Ovary (tissue), 9 donors: ENCODE measurements around the gene CTU1. TPM values are rescaled to one million over a fixed set of nuclear protein-coding genes. Genes with fewer than 3 reads are reported as not detected.

ENCODE experiments used
- DNase-seq, 5 donors: peaks; one replicate each; pipeline ENCODE4 v3.0.0-alpha.2; 2019 to 2020
- H3K27ac ChIP-seq, 2 donors: fragments of 200-600 bp; one replicate each; pipeline versions ENCODE4 v1.5.1 to v1.8.0; 2019 to 2022
- H3K27me3 ChIP-seq: fragments of 200-600 bp; one replicate; pipeline ENCODE4 v1.8.0; 2022
- H3K36me3 ChIP-seq: fragments of 200-600 bp; sonication (generic); one replicate; pipeline ENCODE4 v1.5.1; 2019
- H3K4me1 ChIP-seq: one replicate; pipeline ENCODE4 v1.8.1; 2013; ENCODE audit warnings: mild to moderate bottlenecking, moderate library complexity; ENCODE audit not compliant: insufficient read depth
- H3K4me3 ChIP-seq: fragments of 200-600 bp; sonication (generic); one replicate; pipeline ENCODE4 v1.5.1; 2017
- H3K9me3 ChIP-seq, 2 donors: fragments of 200-600 bp in 1 of 2; sonication (generic) in 1 of 2; one replicate each; pipeline versions ENCODE4 v1.5.1 to v1.8.1; 2013 to 2019; ENCODE audit warnings: mild to moderate bottlenecking in 1 of 2, moderate library complexity in 1 of 2
- EP300 ChIP-seq: sonication (generic); formaldehyde crosslinking; IDR thresholded peaks from one replicate; pipeline ENCODE4 v1.6.1; 2017; ENCODE audit warnings: antibody characterized with exemption
- POLR2A ChIP-seq: fragments of 450-650 bp; IDR thresholded peaks from one replicate; pipeline ENCODE4 v1.6.1; 2017; ENCODE audit warnings: antibody characterized with exemption, mild to moderate bottlenecking, moderate library complexity
- WGBS, 3 donors: extraction: QIAGEN DNeasy Blood & Tissue Kit in 1 of 3; methylation state at CpG; one replicate each; pipeline versions ENCODE4 v1.1.5 to v1.1.7; 2013 to 2017; 5-methylcytosine and 5-hydroxymethylcytosine counted together
- intact Hi-C, 4 donors: fragments of 100-400 bp; cut with DNase I; formaldehyde crosslinking; loops; one replicate each; pipeline versions ENCODE4 v1.11.0 to v1.15.1; 2022 to 2023
- polyA plus RNA-seq, 2 donors: library from polyadenylated mRNA; stranded (reverse); fragments of 200-250 nt in 1 of 2; fragments of 350-450 nt in 1 of 2; fragmentation: Illumina TruSeq in 1 of 2; extraction: RNeasy Lipid Tissue Mini Kit (QIAGEN cat#74804) in 1 of 2; gene quantifications; one replicate each; pipeline ENCODE4 v1.2.3, GENCODE V29; 2013 to 2014
- total RNA-seq, 7 donors: library from RNA; depleted of rRNA in 2 of 7; stranded (reverse); fragments of >200 nt in 2 of 7; fragmentation: NEBNext Ultra II Directional in 3 of 7; extraction: Animal tissue kit (Norgen Biotek cat#: 25700) in 3 of 7; gene quantifications; one replicate each; pipeline versions ENCODE4 v1.1.0 to v1.2.4, GENCODE V29; 2016 to 2023
- TF ChIP-seq, protein P1 (sequence below), 3 donors: fragments of 450-650 bp in 2 of 3; fragments of 200-600 bp in 1 of 3; IDR thresholded peaks; one replicate each; pipeline versions ENCODE4 v1.5.1 to v1.8.0; 2016 to 2022; ENCODE audit warnings: antibody characterized with exemption in 3 of 3, mild to moderate bottlenecking in 1 of 3
- donor health status: DM: no; HTN: no; CAD: no; lungs with moderate emphysema.
- donor health status: DM: no; HTN: no; CAD: no.
- donor health status: Bipolar disorder and iron deficiency.
- donor health status: DM: yes; HTN: yes; CAD: no.
- donor health status: DM: no; HTN: no; CAD: no.
- donor health status: DM: yes; HTN: yes; CAD: no.

Gene CTU1
- total and polyA plus RNA-seq, 9 donors, result 1.1 to 17.2 (median 12.3) TPM

DNA sequence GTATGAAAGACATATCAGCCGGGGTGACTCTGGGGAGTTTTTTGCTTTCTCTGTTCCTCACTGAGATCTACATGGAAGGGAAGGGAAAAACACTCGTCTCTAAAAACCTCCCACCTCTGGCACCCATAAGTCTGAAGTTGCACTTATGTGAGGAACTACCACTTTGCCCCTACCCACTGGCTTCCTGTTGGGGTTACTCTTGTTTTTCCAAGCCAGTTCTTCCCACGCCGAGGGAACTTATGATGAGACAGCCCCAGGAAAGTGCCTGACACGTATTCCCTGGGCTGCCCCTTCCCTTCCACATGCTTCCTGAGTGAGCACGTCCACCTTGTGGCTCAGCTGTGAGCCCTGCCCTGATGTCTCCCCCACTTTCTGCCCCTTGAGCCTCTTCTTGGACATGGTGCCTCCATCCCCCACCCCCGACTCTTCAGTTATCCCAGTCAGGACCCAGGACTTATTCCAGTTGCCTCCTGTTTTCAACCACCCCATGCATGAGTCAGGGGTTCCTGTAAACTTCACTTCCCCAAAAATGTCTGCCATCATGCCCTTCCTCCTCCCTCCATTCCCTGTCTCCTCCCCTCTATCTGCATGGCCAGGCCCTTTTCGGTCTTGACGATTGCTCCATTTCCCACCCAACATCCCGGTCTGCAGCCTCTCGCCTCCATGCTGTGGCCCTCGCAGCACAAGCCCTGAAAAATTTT lies 28.8 kb upstream of the CTU1 start:
- H3K27ac ChIP-seq, result no peak overlapping the region
- peaks cover under 1% of the 10 kb centered on the region for H3K4me1 ChIP-seq
- H3K9me3 ChIP-seq, result no peaks in the 10 kb centered on the region
- H3K27me3 ChIP-seq, result no peaks in the 10 kb centered on the region
- DNase-seq, result no peak
- intact Hi-C loops, result no loop called here
- TF ChIP-seq, protein P1, sequence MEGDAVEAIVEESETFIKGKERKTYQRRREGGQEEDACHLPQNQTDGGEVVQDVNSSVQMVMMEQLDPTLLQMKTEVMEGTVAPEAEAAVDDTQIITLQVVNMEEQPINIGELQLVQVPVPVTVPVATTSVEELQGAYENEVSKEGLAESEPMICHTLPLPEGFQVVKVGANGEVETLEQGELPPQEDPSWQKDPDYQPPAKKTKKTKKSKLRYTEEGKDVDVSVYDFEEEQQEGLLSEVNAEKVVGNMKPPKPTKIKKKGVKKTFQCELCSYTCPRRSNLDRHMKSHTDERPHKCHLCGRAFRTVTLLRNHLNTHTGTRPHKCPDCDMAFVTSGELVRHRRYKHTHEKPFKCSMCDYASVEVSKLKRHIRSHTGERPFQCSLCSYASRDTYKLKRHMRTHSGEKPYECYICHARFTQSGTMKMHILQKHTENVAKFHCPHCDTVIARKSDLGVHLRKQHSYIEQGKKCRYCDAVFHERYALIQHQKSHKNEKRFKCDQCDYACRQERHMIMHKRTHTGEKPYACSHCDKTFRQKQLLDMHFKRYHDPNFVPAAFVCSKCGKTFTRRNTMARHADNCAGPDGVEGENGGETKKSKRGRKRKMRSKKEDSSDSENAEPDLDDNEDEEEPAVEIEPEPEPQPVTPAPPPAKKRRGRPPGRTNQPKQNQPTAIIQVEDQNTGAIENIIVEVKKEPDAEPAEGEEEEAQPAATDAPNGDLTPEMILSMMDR (IDR thresholded peaks at IDR 0.05), result no peak
- TF ChIP-seq POLR2A (no peak), EP300 (no peak)
- H3K36me3 ChIP-seq, result no peaks in the 10 kb centered on the region
- H3K4me3 ChIP-seq, result no peak overlapping the region
- WGBS, 3 donors, result 84 to 89% (median 86%) methylated on average over 12 of the region's 12 CpGs

DNA sequence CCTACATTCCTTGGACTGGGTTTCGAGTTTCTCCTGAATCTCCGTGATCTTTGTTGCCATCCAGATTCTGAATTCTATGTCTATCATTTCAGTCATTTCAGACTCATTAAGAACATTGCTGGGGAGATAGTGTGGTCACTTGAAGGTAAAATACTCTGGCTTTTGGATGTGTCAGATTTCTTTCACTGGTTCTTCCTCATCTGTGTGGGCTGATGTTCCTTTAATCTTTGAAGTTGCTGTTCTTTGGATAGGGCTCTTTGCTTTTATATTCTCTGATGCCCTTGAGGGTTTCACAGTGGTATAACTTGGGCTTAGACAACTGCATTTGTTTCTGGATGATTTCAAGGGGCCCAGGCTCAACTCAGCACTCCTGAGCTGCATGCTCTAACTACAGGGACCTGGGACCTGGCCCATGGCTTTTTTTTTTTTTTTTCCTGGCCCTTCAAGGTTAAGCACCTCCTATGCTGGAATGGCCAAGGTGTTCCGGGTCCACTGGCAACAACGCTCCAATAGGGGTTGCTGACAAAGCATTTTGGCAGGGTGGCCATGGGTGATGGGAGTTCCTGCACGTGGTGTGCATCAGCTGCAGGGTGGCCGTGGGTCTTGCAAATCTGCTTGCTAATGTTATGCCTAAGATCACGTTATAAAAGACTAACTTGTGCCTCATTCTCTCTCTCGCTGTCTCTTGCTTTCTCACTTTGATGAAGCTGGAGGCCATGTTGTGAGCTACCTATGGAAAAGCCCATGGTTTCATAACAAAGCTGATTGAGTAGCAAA lies 28.0 kb upstream of the CTU1 start:
- DNase-seq, result no peak
- no peak overlapping the region for H3K27ac ChIP-seq
- intact Hi-C loops, result no loop called here
- WGBS, 3 donors, result 89 to 91% (median 90%) methylated on average over 8 of the region's 8 CpGs
- H3K36me3 ChIP-seq, result no peaks in the 10 kb centered on the region
- no peak overlapping the region for H3K4me3 ChIP-seq
- no peaks in the 10 kb centered on the region for H3K27me3 ChIP-seq
- no peak for TF ChIP-seq POLR2A
- H3K4me1 ChIP-seq, result peaks cover 4% of the 10 kb centered on the region
- no peaks in the 10 kb centered on the region for H3K9me3 ChIP-seq

DNA sequence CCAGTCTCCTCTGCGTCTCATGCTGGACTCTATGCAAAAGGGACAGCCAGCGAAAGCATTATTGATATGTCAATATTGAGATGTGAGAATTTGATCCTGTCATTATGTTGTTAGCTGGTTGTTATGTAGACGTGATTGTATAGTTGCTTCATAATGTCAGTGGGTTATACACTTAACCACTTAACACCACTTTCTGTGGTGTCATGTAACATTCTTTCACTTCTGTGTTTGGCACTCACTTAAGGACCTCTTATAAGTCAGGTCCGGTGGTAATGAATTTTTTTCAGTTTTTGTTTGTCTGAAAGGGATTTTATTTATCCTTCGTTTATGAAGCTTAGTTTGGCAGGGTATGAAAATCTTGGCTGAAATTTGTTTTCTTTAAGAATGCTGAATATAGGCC lies 26.8 kb upstream of the CTU1 start:
- peaks cover 4% of the 10 kb centered on the region for H3K4me1 ChIP-seq
- 87 to 91% (median 88%) methylated on average over 5 of the region's 5 CpGs for WGBS, 3 donors

DNA sequence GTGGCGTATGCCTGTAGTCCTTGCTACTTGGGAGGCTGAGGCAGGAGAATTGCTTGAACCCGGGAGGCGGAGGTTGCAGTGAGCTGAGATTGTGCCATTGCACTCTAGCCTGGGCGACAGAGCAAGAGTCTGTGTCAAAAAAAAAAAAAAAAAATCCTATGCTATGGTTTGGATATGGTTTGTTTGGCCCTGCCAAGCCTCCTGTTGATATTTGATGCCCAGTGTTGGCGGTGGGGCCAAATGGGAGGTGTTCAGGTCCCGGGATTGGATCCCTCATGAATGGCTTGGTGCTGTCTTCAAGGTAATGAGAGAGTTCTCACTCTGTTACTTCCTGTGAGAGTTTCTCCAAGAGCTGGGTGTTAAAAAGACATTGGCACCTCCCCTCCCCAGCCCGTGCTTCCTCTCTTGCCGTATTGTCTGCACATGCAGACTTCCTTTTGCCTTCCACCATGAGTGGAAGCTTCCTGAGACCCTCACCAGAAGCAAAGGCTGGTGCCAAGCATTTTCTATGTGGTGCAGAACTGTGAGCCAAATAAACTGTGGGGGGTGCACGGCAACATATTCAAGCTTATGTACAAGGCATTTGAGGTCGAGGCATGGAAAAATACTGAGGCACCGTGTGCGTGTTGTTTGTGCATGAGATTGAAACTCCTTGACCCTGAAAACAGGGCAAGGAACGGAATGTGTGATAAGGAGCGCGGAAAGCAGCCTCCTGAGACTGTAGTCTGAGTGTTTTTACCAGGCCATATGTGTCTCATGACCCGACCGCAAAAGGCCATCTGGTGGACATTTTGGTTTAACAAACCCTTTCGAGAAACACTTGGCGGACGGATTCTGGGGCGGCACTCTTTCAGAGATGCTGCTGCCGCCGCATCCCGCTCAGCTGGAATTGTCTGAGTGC lies 23.8 kb upstream of the CTU1 start:
- WGBS, 3 donors, result 20 to 22% (median 21%) methylated on average over 24 of the region's 24 CpGs
- TF ChIP-seq POLR2A (no peak), EP300 (no peak)
- TF ChIP-seq, protein P1 (IDR thresholded peaks at IDR 0.05), result peak in 1 of 3 donors; percentile 37
- peak; percentile 70 to 86 (median 75) for DNase-seq

More for the DNA sequence above, 26.8 kb upstream of the CTU1 start:
- Histone ChIP-seq H3K36me3 (no peaks in the 10 kb centered on the region), H3K27ac (no peak overlapping the region), H3K4me3 (no peak overlapping the region), H3K9me3 (no peaks in the 10 kb centered on the region), H3K27me3 (no peaks in the 10 kb centered on the region)
- DNase-seq, result no peak
- TF ChIP-seq, protein P1 (IDR thresholded peaks at IDR 0.05), result no peak
- no peak for TF ChIP-seq POLR2A
- TF ChIP-seq EP300, result no peak
- intact Hi-C loops, result no loop called here

More for the DNA sequence above, 23.8 kb upstream of the CTU1 start:
- no peaks in the 10 kb centered on the region for H3K9me3 ChIP-seq
- H3K27ac ChIP-seq, result peak overlapping the region; percentile 41 to 56
- intact Hi-C loops, result no loop called here
- H3K27me3 ChIP-seq, result no peaks in the 10 kb centered on the region
- H3K4me3 ChIP-seq, result no peak overlapping the region
- H3K4me1 ChIP-seq, result peaks cover 11% of the 10 kb centered on the region
- H3K36me3 ChIP-seq, result no peaks in the 10 kb centered on the region
